K562 (cell line): ENCODE measurements around the gene ATRX.

Experiments
- EZH2 ChIP-seq: IDR thresholded peaks from 2 replicates; pipeline ENCODE4 v1.6.1; 2012; ENCODE audit warnings: low read depth, mild to moderate bottlenecking, inconsistent platforms, low read length, borderline replicate concordance
- FOS ChIP-seq: IDR thresholded peaks from 3 replicates; pipeline ENCODE4 v1.6.1; 2011; ENCODE audit not compliant: insufficient read length; ENCODE audit errors: extremely low read depth
- HNRNPLL ChIP-seq: fragments of 200-400 bp; formaldehyde crosslinking; IDR thresholded peaks from 2 replicates; pipeline ENCODE4 v1.6.1; 2017; ENCODE audit warnings: low read length, low read depth, mild to moderate bottlenecking; ENCODE audit not compliant: poor library complexity, severe bottlenecking
- MYC ChIP-seq, 2 experiments: fragments of 250-450 bp in 1 of 2; sonication (Bioruptor Pico) in 1 of 2; IDR thresholded peaks; 2 replicates each; pipeline versions ENCODE4 v1.5.1 to v1.6.1; 2012 to 2021; ENCODE audit warnings: low read depth in 2 of 2, borderline replicate concordance in 1 of 2, improper control_type of control experiment in 1 of 2, low read length in 1 of 2, mild to moderate bottlenecking in 1 of 2, moderate library complexity in 1 of 2
- NR1H2 ChIP-seq: sonication (generic); formaldehyde crosslinking; IDR thresholded peaks from 2 replicates; pipeline ENCODE4 v1.4.0; 2020; ENCODE audit warnings: mild to moderate bottlenecking, missing genetic modification reagents
- POLR2AphosphoS5 ChIP-seq: IDR thresholded peaks from 2 replicates; pipeline ENCODE4 v1.6.1; 2011; ENCODE audit warnings: mild to moderate bottlenecking, low read depth, low read length, moderate library complexity; ENCODE audit not compliant: control insufficient read depth, insufficient read depth
- POU5F1 ChIP-seq: fragments of 150-350 bp; IDR thresholded peaks from 2 replicates; pipeline ENCODE4 v1.6.1; 2014; ENCODE audit warnings: borderline replicate concordance, low read length, low read depth, mild to moderate bottlenecking; ENCODE audit not compliant: partially characterized antibody
- PRDM10 ChIP-seq: fragments of 450-650 bp; IDR thresholded peaks from 2 replicates; pipeline ENCODE4 v1.6.1; 2018; ENCODE audit not compliant: partially characterized antibody
- SPI1 ChIP-seq: IDR thresholded peaks from 2 replicates; pipeline ENCODE4 v1.6.1; 2011; ENCODE audit warnings: low read depth, low read length, control low read depth, borderline replicate concordance
- SREBF2 ChIP-seq: sonication (generic); formaldehyde crosslinking; IDR thresholded peaks from 2 replicates; pipeline ENCODE4 v1.4.0; 2020; ENCODE audit warnings: mild to moderate bottlenecking, missing genetic modification reagents

GRCh38 chrX:77731821-77732419 lies 54.1 kb downstream of the ATRX start:
- TF ChIP-seq MYC (IDR thresholded peaks at IDR 0.05; ENCODE audit: low read depth, low read length) (no peak), MYC (CRISPR knock-in tag; IDR thresholded peaks at IDR 0.05; ENCODE audit: borderline replicate concordance, low read depth) (no peak), EZH2 (no peak), NR1H2 (CRISPR knock-in tag) (no peak), HNRNPLL (no peak), SPI1 (no peak), PRDM10 (no peak), FOS (no peak), POLR2AphosphoS5 (no peak), SREBF2 (CRISPR knock-in tag) (no peak), POU5F1 (no peak)
